Endothelial cell of umbilical vein (primary cell): ENCODE data around the gene MATCAP1. TPM values are rescaled to one million over a fixed set of nuclear protein-coding genes. Genes with fewer than 3 reads are reported as not detected.

ENCODE experiments used
- BruUV-seq: library from RNA; stranded (reverse); fragments of 400-500 nt; replicated peaks from 2 replicates; lab custom pipeline; 2021; lab: Mats Ljungman, UMichigan
- CTCF ChIA-PET: fragments of 300-600, 350-600 bp; sonication (Branson Sonifier 250); formaldehyde crosslinking; loops from one replicate; lab custom pipeline; 2021; ENCODE audit warnings: antibody characterized with exemption, inconsistent platforms; lab: Charles Lee
- POLR2A ChIA-PET: fragments of 300-600, 350-600 bp; sonication (Branson Sonifier 250); formaldehyde crosslinking; loops from one replicate; lab custom pipeline; 2021; ENCODE audit warnings: antibody characterized with exemption, inconsistent platforms; lab: Charles Lee
- DNase-seq: peaks from one replicate; pipeline ENCODE4 v3.0.0-alpha.2; 2011; ENCODE audit warnings: low read depth, low spot score
- FAIRE-seq: peaks from 2 replicates; lab custom pipeline; 2011; peaks lifted over from hg19 to GRCh38; lab: Jason Lieb, UNC
- H2AFZ ChIP-seq: 2 replicates; pipeline ENCODE4 v1.6.0; 2012; ENCODE audit warnings: low read depth, low read length, control low read depth, inconsistent platforms
- H3K27ac ChIP-seq: 2 replicates; pipeline ENCODE4 v1.5.1; 2011; ENCODE audit warnings: low read depth, mild to moderate bottlenecking, control low read depth, low read length, moderate library complexity; ENCODE audit not compliant: insufficient read depth
- H3K27me3 ChIP-seq, 2 experiments: 2 replicates each; pipeline versions ENCODE4 v1.6.0 to v1.6.1; 2011; ENCODE audit warnings: low read length in 2 of 2, mixed read lengths in 1 of 2; ENCODE audit not compliant: control insufficient read depth in 2 of 2, insufficient read depth in 2 of 2
- H3K36me3 ChIP-seq, 2 experiments: 2 replicates in 1 of 2; 3 replicates in 1 of 2; pipeline ENCODE4 v1.5.1; 2011; ENCODE audit warnings: low read length in 2 of 2, mild to moderate bottlenecking in 1 of 2, moderate library complexity in 1 of 2; ENCODE audit not compliant: control insufficient read depth in 2 of 2, insufficient read depth in 2 of 2; ENCODE audit errors: extremely low read depth in 1 of 2
- H3K4me1 ChIP-seq: 3 replicates; pipeline ENCODE4 v1.5.1; 2011; ENCODE audit warnings: mild to moderate bottlenecking, low read length; ENCODE audit not compliant: control insufficient read depth, insufficient read depth; ENCODE audit errors: extremely low read depth
- H3K4me2 ChIP-seq: 2 replicates; pipeline ENCODE4 v1.6.1; 2011; ENCODE audit warnings: low read length, control low read depth, mixed read lengths; ENCODE audit not compliant: insufficient read depth
- H3K4me3 ChIP-seq, 3 experiments: fragments of 200-600 bp in 1 of 3; sonication (generic), shearing (Covaris generic) in 1 of 3; replicated peaks in 1 of 3; 2 replicates each; pipeline ENCODE4 v1.5.1; 2011 to 2016; ENCODE audit warnings: control low read depth in 3 of 3, low read length in 3 of 3, mild to moderate bottlenecking in 2 of 3, inconsistent platforms in 1 of 3, low read depth in 1 of 3, moderate library complexity in 1 of 3; ENCODE audit not compliant: insufficient read depth in 1 of 3
- H3K79me2 ChIP-seq: 2 replicates; pipeline ENCODE4 v1.6.0; 2012; ENCODE audit warnings: low read length, inconsistent platforms; ENCODE audit not compliant: control insufficient read depth, insufficient read depth
- H3K9ac ChIP-seq: replicated peaks from 2 replicates; pipeline ENCODE3; 2011; ENCODE audit warnings: low read length, control low read depth; ENCODE audit not compliant: insufficient read depth; ENCODE audit errors: extremely low read depth
- H3K9me1 ChIP-seq: replicated peaks from 3 replicates; pipeline ENCODE4 v1.6.0; 2011; ENCODE audit warnings: mild to moderate bottlenecking, low read length; ENCODE audit not compliant: control insufficient read depth, insufficient read depth; ENCODE audit errors: extremely low read depth
- H3K9me3 ChIP-seq: replicated peaks from 2 replicates; pipeline ENCODE4 v1.5.1; 2012; ENCODE audit warnings: low read length, inconsistent platforms; ENCODE audit not compliant: control insufficient read depth, insufficient read depth
- H4K20me1 ChIP-seq: replicated peaks from 2 replicates; pipeline ENCODE3; 2011; ENCODE audit warnings: mild to moderate bottlenecking, low read length; ENCODE audit not compliant: control insufficient read depth, insufficient read depth; ENCODE audit errors: extremely low read depth
- CTCF ChIP-seq, 2 donors: IDR thresholded peaks; 1 replicate in 1 of 2; 2 replicates in 1 of 2; pipeline ENCODE4 v1.5.1; 2011; ENCODE audit warnings: low read length in 2 of 2, mild to moderate bottlenecking in 2 of 2, moderate library complexity in 2 of 2, control low read depth in 1 of 2, inconsistent platforms in 1 of 2, low read depth in 1 of 2; ENCODE audit not compliant: insufficient read depth in 1 of 2; ENCODE audit errors: extremely low read depth in 1 of 2
- EZH2 ChIP-seq: IDR thresholded peaks from 2 replicates; pipeline ENCODE4 v1.6.1; 2012; ENCODE audit warnings: borderline replicate concordance, low read depth, mild to moderate bottlenecking, moderate library complexity, low read length, inconsistent platforms; ENCODE audit not compliant: severe bottlenecking
- FOS ChIP-seq: IDR thresholded peaks from 2 replicates; pipeline ENCODE4 v1.6.1; 2011; ENCODE audit warnings: mild to moderate bottlenecking, low read length, moderate library complexity, borderline replicate concordance; ENCODE audit not compliant: insufficient read depth
- GATA2 ChIP-seq: IDR thresholded peaks from 2 replicates; pipeline ENCODE4 v1.7.0; 2011; ENCODE audit warnings: low read depth, mild to moderate bottlenecking, moderate library complexity, mixed read lengths, low read length; ENCODE audit not compliant: insufficient read length, insufficient read depth
- JUN ChIP-seq: IDR thresholded peaks from 2 replicates; pipeline ENCODE4 v1.6.1; 2011; ENCODE audit warnings: borderline replicate concordance, low read depth; ENCODE audit not compliant: insufficient read length, insufficient read depth
- MAX ChIP-seq: IDR thresholded peaks from 2 replicates; pipeline ENCODE4 v1.6.1; 2011; ENCODE audit not compliant: insufficient read depth, insufficient read length
- MYC ChIP-seq: IDR thresholded peaks from one replicate; pipeline ENCODE4 v1.6.1; 2011; ENCODE audit warnings: mild to moderate bottlenecking, low read depth, low read length
- POLR2A ChIP-seq: IDR thresholded peaks from 2 replicates; pipeline ENCODE4 v1.6.1; 2012; ENCODE audit warnings: low read depth, mild to moderate bottlenecking, control low read depth, low read length
- POLR2AphosphoS5 ChIP-seq: IDR thresholded peaks from 2 replicates; pipeline ENCODE4 v1.6.1; 2012; ENCODE audit warnings: low read depth, mild to moderate bottlenecking, control low read depth, low read length, moderate library complexity; ENCODE audit not compliant: insufficient read depth
- dilution Hi-C: fragments of 300-500 bp; cut with MboI; formaldehyde crosslinking; loops from one replicate; pipeline ENCODE4 v1.15.0; 2019; ENCODE audit warnings: low sequenced_read_pairs; ENCODE audit not compliant: extremely low pct_ligation_motif_present
- intact Hi-C: fragments of 100-400 bp; cut with micrococcal nuclease; formaldehyde crosslinking; loops from one replicate; pipeline ENCODE4 v1.10.0; 2022
- polyA plus RNA-seq, 4 experiments: library from polyadenylated mRNA; depleted of rRNA in 3 of 4; stranded (reverse) in 3 of 4; unstranded in 1 of 4; fragments of >200 nt; gene quantifications; 2 replicates each; pipeline versions ENCODE4 v1.2.1 to v1.2.3, GENCODE V29; 2011 to 2012; ENCODE audit warnings: missing spikeins in 1 of 4
- total RNA-seq: library from RNA; stranded (reverse); gene quantifications from 2 replicates; pipeline ENCODE4 v1.2.3, GENCODE V29; 2021

The MATCAP1 gene
- total and polyA plus RNA-seq, 2 donors (not counting 3 experiments of a cell fraction or from before 2014, with no cell fraction given): 44.5 to 53.3 TPM

GRCh38 chr16:67144943-67145342, 38.8 kb downstream of the MATCAP1 start:
- Histone ChIP-seq H3K27ac (no peak overlapping the region), H3K9me3 (no peaks in the 10 kb centered on the region), H3K4me3 (no peak overlapping the region), H4K20me1 (no peaks in the 10 kb centered on the region), H3K27me3 (peaks cover 0 to 2% of the 10 kb centered on the region in 2 experiments), H3K9ac (no peak overlapping the region), H3K36me3 (peaks cover 2 to 59% of the 10 kb centered on the region in 2 experiments), H3K4me2 (no peak overlapping the region), H2AFZ (no peak overlapping the region), H3K9me1 (no peaks in the 10 kb centered on the region), H3K79me2 (no peaks in the 10 kb centered on the region), H3K4me1 (no peaks in the 10 kb centered on the region)
- intact Hi-C loops: no loop called here
- TF ChIP-seq JUN (no peak), FOS (no peak), GATA2 (no peak), MYC (no peak), CTCF (IDR thresholded peaks at IDR 0.05; ENCODE audit: extremely low read depth in 1 of 2, insufficient read depth in 1 of 2, low read depth in 1 of 2, low read length in 2 of 2) (no peak), POLR2AphosphoS5 (no peak), MAX (no peak), EZH2 (no peak), POLR2A (no peak)
- ChIA-PET CTCF (interaction anchor here (2.4 kb wide), 1 partner anchor 10 kb away, joined by 16 read pairs; no protein-coding TSS in a partner anchor), POLR2A (no interaction called here)
- dilution Hi-C loops: no loop called here
- no TSS peak for BruUV-seq
- DNase-seq (no peak), FAIRE-seq (no peak)
